HEK293T (cell line): ENCODE measurements around the gene TMEM131L.

Experiments used
- CTBP1 ChIP-seq: fragments of 450-650 bp; IDR thresholded peaks from 2 replicates; pipeline ENCODE4 v1.6.1; 2016; ENCODE audit warnings: borderline replicate concordance
- HDGF ChIP-seq: fragments of 450-650 bp; IDR thresholded peaks from 2 replicates; pipeline ENCODE4 v1.6.1; 2017; ENCODE audit warnings: antibody characterized with exemption, borderline replicate concordance
- SP1 ChIP-seq: fragments of 450-650 bp; IDR thresholded peaks from 2 replicates; pipeline ENCODE4 v1.6.1; 2017
- TARDBP ChIP-seq: fragments of 450-650 bp; IDR thresholded peaks from 2 replicates; pipeline ENCODE4 v1.6.1; 2016

- no peak for TF ChIP-seq HDGF
- no peak for TF ChIP-seq CTBP1
- no peak for TF ChIP-seq SP1
- no peak for TF ChIP-seq TARDBP
Observed at GRCh38 chr4:153485359-153485758, 19.2 kb downstream of the TMEM131L start.
